HG03159 (cell line): ENCODE results near the gene ATAT1.
A peak's percentile ranks its signal among the peaks of the same experiment; 100 is the strongest.

Experiments used
- ATAC-seq: cut with Tn5 transposase; IDR thresholded peaks from one replicate; pipeline ENCODE4 v1.9.1; 2021; ENCODE audit warnings: mild to moderate bottlenecking, moderate library complexity; ENCODE audit not compliant: unreplicated experiment

ATAT1 gene

GRCh38 chr6:30683183-30683979 is 56.7 kb downstream of the ATAT1 start:
- ATAC-seq = no peak

GRCh38 chr6:30683980-30684338 is 57.3 kb downstream of the ATAT1 start:
- no peak for ATAC-seq

- ATAC-seq = no peak
Measured at GRCh38 chr6:30684386-30685156, 57.9 kb downstream of the ATAT1 start.

GRCh38 chr6:30685157-30686008 is 58.7 kb downstream of the ATAT1 start:
- ATAC-seq = no peak

- ATAC-seq = peak; percentile 15
Measured at GRCh38 chr6:30686009-30686907, 59.6 kb downstream of the ATAT1 start, which contains the start of gene PPP1R18. Gene PPP1R18, minus strand, starts transcription at chr6:30686645. Its CDS starts 627 bp downstream, at chr6:30686018.

GRCh38 chr6:30686908-30687658 is 60.4 kb downstream of the ATAT1 start:
- peak; percentile 34 for ATAC-seq

GRCh38 chr6:30687659-30688431 is 61.2 kb downstream of the ATAT1 start:
- ATAC-seq = no peak

- ATAC-seq = no peak
Measured at GRCh38 chr6:30688569-30688968, 61.9 kb downstream of the ATAT1 start.

GRCh38 chr6:30689022-30689865 is 62.6 kb downstream of the ATAT1 start:
- no peak for ATAC-seq

GRCh38 chr6:30689985-30690384 is 63.3 kb downstream of the ATAT1 start:
- no peak for ATAC-seq

GRCh38 chr6:30690403-30691207 is 63.9 kb downstream of the ATAT1 start, which contains the start of gene NRM:
Gene NRM, minus strand, starts transcription at chr6:30690984. Its CDS starts 10 bp downstream, at chr6:30690974.
- ATAC-seq = no peak

- ATAC-seq = no peak
Measured at GRCh38 chr6:30691208-30691847, 64.7 kb downstream of the ATAT1 start.
